GM21515 (cell line): Measurements from ENCODE around the gene RCBTB2.

Source experiments
- ATAC-seq: cut with Tn5 transposase; IDR thresholded peaks from one replicate; pipeline ENCODE4 v1.9.1; 2021; ENCODE audit not compliant: unreplicated experiment

Gene RCBTB2

DNA sequence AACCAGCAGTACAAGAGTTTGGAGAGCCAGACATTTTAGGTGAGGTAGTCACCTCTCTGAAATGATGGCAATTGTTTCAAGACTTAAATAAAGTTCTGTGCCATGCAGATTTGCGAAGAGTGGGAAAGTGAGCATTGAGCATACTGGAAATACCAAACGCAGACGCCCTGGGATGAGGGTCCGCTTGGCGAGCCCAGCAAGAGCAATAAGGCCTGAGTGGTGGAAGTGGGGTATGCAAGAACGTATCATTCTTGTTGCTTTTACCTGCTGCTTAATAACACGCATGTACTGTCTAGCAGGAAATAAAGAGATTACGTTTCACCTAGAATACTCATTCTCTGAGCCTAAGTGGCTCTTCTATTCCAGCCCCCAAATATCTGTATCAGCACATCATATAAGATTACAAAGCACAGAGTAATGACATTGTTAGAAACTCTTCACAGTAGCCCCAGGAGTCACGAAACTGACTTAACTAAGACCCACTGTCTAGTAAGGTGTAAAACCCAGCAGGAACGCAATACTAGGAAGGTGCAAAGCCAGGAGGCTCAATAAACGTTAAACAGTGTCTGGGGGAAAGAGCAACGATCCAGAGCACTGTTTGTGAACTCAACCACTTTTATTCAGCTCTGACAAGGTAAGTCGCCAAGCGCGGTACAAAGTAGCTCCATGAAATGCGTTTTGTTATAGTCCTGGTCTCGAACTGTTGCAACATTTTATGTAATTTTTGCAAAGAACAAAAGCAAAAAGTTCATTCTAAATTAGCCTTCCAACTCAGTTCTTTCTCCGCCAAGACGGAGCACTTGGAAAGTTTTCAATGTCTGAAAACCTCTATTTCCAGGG, 1.2 kb downstream of the RCBTB2 start:
- no peak for ATAC-seq

DNA sequence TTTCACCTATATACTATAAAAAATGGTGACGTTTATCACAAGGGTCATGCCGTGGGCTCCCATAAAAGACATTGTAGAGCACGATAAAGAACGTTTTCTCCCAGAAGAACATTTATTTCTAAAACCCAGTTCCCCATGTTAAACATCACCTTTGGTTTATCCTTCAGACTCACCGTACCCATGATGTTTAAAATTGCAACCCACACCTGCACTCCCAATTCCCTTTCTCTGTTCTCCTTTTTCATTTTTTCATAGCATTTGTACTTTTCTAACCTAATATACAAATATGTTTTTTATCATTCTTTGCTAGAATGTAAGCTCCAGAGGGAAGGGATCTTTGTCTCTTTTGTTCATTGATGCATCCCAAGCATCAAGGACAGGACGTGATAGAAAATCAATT, 2.0 kb downstream of the RCBTB2 start:
- no peak for ATAC-seq

- no peak for ATAC-seq
These were observed 4.2 kb downstream of the RCBTB2 start for GRCh38 chr13:48528720-48529119.

DNA sequence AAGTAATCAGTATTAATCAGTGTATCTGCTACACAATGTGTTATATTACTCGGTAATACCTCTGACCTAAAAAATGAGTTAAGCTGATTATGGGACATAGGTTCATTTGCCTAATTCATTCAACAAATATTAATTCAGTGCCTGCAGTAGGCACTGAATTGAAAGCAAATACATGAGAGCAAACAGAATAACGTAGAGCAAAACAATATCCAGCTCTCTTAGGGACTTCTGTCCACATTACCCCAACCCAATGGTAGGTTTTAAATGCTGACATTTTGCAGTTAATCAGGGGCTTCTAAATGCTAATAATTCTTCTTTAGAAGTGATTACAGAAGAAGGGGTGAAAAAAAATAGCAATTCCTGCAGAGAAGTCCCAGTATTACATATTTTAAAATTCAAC, 4.9 kb downstream of the RCBTB2 start:
- ATAC-seq, result no peak

DNA sequence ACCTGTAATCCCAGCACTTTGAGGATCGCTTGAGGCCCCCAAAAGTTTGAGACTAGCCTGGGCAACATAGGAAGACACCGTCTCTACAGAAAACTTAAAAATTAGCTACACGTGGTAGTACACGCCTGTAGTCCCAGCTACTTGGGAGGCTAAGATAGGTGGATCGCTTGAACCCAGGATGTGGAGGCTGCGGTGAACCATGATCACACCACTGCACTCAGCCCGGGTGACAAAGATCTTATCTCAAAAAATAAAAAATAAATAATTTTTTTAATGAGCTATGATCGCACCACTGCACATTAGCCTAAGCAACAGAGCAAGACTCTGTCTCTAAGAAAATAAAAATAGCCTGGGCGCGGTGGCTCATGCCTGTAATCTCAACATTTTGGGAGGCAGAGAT, 6.6 kb downstream of the RCBTB2 start:
- ATAC-seq, result no peak

GRCh38 chr13:48518083-48518482, 14.8 kb downstream of the RCBTB2 start:
- no peak for ATAC-seq

DNA sequence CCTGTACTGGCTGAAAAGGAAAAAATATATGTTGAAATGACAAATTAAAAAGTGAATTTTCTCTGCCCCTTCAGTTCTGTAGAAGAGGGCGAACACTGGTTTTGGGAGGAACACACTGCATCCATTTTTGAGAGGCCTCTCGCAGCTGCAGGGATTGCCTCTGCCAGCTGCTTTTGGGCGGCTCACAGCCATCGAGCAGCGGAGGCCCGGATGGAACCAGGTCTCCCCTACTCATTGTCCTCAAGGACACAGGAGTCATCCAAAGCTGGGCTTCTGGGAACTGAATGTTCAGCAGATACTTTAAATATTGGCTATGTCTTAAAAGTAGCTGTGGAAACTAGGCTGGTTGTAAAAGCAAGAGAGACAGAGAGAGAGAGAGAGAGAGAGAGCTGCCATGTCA, 17.1 kb downstream of the RCBTB2 start:
- ATAC-seq, result no peak

GRCh38 chr13:48514793-48515192, 18.1 kb downstream of the RCBTB2 start:
- ATAC-seq, result no peak

DNA sequence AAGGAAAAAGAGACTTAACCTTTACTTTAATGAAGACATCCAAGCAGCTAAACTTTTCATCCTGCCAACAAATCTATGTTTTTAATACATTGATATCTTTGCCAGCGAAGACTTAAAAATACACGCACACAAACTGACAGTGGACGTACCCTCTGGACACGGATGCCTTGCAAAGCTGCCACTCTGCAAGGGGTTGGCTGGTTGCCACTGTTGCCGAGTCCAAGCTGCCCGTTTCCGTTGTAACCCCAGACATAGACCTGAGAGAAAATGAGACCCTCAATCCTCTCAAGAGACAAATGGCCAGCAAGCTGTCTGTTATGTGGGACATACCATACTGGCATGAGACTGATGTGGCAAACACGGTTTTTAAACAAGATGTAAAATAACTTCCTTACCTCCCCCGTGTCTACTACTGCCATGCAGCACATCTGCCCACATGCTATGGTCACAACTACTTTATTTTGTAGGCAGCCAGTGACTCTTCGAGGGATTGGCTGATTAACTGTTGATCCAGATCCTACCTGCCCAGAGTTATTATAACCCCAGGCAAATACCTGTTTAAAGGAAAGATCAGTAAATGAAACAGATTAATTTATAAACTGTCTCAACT, 21.2 kb downstream of the RCBTB2 start:
- ATAC-seq, result no peak

- ATAC-seq, result no peak
These were observed 22.2 kb downstream of the RCBTB2 start for GRCh38 chr13:48510698-48511097.

DNA sequence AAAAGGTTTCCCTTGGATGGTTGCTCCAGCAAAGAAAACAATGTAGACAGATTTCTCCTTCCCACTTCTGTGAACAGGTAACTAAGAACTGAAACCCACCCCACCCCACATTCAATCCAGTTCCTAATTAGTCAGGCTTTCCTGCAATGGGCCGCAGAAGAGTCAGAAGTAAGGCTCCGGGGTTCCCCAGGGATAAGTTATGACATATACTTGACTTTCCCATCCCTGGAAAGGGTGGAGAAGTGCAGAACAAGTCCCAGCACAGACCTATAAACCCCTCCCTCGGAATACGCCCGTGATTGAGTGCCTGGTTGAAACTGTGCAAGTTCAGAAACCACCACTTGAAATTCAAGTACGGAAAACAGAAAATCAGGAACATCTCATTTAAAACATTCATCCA, 24.9 kb downstream of the RCBTB2 start:
- no peak for ATAC-seq

DNA sequence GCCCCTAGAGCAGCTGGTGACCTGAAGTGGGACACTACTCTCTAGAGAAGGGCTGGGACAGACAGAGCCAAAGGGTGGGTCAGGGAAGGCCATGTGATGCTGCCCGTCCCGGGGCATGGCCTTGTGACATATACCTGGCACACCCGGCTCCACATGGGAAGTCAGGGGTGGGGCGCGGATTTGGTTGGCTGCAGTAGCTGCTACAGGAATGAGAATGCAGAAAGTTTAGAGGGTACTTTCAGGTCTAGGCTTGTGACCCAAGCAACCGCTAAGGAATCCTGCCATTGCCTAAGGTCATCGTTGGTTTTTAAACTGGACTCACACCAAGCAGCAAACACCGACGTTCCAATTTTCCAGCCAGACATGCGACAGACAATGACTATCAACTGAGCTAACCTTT, 25.9 kb downstream of the RCBTB2 start:
- ATAC-seq, result no peak

DNA sequence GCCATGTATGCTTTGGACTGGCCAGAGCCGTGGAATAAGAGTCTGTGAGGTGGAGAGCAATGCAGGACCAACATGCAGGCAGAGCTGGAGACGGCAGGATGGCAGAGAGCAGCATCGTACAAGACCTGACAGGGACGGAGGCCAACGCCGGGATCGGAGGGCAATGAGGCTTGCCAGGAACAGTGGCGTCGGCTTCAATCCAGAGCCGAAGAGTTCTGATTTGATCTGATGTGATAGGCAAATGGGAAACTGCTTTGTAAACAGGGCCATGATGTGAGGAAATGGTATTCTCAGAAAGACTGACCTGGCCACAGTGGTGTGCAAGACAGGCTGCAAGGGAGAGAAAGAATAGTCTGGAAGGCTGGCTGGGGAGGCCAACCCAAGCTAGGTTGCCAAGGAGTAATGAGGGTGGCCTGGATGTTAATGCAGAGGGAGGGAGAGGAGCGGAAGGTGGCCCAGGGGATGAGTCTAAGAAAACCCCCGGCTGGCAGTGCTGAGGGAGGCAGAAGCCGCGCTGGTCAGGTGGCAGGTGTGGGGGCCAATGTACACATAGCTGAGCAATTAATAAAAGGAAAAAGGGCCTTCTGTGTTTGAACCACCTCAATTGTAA, 26.7 kb downstream of the RCBTB2 start:
- peak; percentile 22 for ATAC-seq

- ATAC-seq, result peak; percentile 68
These were observed 27.2 kb downstream of the RCBTB2 start for GRCh38 chr13:48505597-48506091.

DNA sequence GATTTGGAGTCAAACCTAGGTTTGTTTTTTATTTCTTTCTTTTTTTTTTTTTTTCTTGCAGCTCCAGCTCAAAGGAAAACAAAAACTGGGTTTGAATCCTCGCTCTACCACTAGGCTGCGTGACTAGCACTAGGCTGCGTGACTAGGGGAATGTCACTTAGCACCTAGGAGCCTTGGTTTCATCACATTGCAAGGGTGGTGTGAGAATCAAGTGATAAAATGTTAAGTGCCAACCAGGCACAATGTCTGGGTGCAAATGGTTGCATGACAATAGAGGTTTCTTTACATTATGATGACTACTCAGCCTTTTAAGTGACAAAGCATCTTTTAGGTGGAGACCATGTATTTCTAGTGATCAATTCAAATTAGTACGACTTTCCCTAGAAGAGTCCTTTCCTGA, 27.9 kb downstream of the RCBTB2 start:
- no peak for ATAC-seq

DNA sequence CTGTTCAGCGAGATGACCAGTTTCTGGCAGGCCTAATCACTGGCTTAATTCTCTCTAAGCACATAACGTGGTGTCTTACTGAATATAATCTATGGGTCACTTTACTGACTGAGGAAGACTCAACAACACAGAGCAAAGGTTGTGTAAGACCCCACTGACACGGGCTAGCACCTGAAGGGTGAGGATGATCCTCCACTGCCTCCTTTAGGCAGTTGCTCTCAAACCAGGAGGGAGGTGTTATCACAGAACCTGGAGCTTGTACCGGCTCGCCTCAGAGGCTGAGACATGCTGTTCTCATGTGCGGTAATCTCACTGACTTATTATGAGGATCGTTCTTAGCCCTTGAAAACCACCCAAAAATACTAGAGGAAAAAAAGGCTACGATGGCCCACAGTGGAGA, 28.3 kb downstream of the RCBTB2 start:
- no peak for ATAC-seq

- no peak for ATAC-seq
These were observed 30.1 kb downstream of the RCBTB2 start for GRCh38 chr13:48502601-48503319.

GRCh38 chr13:48501705-48502104, 31.2 kb downstream of the RCBTB2 start:
- no peak for ATAC-seq

GRCh38 chr13:48500652-48501197, 32.2 kb downstream of the RCBTB2 start:
- ATAC-seq, result peak; percentile 33

DNA sequence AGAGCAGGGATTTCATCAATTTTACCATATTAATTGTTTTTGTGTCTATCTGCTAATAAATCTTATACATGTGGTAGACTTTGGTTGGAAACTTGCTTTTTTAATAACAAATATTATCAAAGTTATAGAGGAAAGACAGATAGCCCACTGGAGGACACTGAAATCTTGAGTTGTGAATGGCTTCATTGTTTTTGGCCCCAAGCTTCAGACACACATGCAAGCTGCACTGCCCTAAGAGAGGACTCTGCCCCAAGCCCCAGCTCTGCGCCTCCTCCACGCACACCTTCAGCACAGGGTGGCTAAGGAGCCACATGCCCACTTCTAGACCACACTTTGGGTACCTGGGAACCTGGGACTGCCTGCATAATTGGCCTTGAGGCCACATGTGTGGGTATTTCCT, 35.2 kb downstream of the RCBTB2 start:
- ATAC-seq, result no peak
